Stomach smooth muscle (tissue), 2 donors: Measurements from ENCODE around the gene CACNG4.
"Not testable (repeated sequence)": the region's sequence is repeated elsewhere in the genome, so short reads cannot be mapped to it uniquely, and the experiment has no call there.

Source experiments
- H3K27ac ChIP-seq: one replicate; pipeline ENCODE4 v1.7.0; 2013; ENCODE audit warnings: mild to moderate bottlenecking, low read length, inconsistent platforms
- H3K27me3 ChIP-seq, 2 donors: one replicate each; pipeline ENCODE4 v1.7.0; 2013; ENCODE audit warnings: low read length in 2 of 2; ENCODE audit not compliant: insufficient read depth in 2 of 2, control insufficient read depth in 1 of 2
- H3K36me3 ChIP-seq, 2 donors: one replicate each; pipeline ENCODE4 v1.7.0; 2013; ENCODE audit warnings: low read length in 2 of 2; ENCODE audit not compliant: control insufficient read depth in 2 of 2, insufficient read depth in 2 of 2
- H3K4me1 ChIP-seq: one replicate; pipeline ENCODE4 v1.7.0; 2013; ENCODE audit warnings: low read length; ENCODE audit not compliant: control insufficient read depth, insufficient read depth
- H3K4me3 ChIP-seq, 2 donors: one replicate each; pipeline ENCODE4 v1.7.0; 2013; ENCODE audit warnings: low read length in 2 of 2
- H3K9ac ChIP-seq, 2 donors: one replicate each; pipeline ENCODE4 v1.7.0; 2013; ENCODE audit warnings: low read length in 2 of 2, mild to moderate bottlenecking in 1 of 2
- H3K9me3 ChIP-seq, 2 donors: one replicate each; pipeline ENCODE4 v1.7.0; 2013; ENCODE audit warnings: low read length in 2 of 2; ENCODE audit not compliant: control insufficient read depth in 2 of 2
- donor health status: healthy.
- donor health status: Pancreatic carcinoma.

Gene CACNG4

GRCh38 chr17:67027031-67027628 lies 62.6 kb downstream of the CACNG4 start:
- Histone ChIP-seq H3K9ac (no peak overlapping the region), H3K9me3 (no peaks in the 10 kb centered on the region), H3K27ac (no peak overlapping the region), H3K4me1 (no peaks in the 10 kb centered on the region), H3K4me3 (no peak overlapping the region), H3K36me3 (no peaks in the 10 kb centered on the region), H3K27me3 (no peaks in the 10 kb centered on the region)

- H3K27ac ChIP-seq, result no peak overlapping the region
- no peaks in the 10 kb centered on the region for H3K36me3 ChIP-seq
- no peaks in the 10 kb centered on the region for H3K27me3 ChIP-seq
These were observed 66.1 kb downstream of the CACNG4 start for GRCh38 chr17:67030641-67031040.

GRCh38 chr17:67032382-67032781 lies 67.9 kb downstream of the CACNG4 start:
- H3K9ac ChIP-seq, result no peak overlapping the region
- no peaks in the 10 kb centered on the region for H3K9me3 ChIP-seq
- no peak overlapping the region for H3K4me3 ChIP-seq
- H3K4me1 ChIP-seq, result no peaks in the 10 kb centered on the region
- no peak overlapping the region for H3K27ac ChIP-seq
- no peaks in the 10 kb centered on the region for H3K27me3 ChIP-seq
- no peaks in the 10 kb centered on the region for H3K36me3 ChIP-seq

More at GRCh38 chr17:67030641-67031040, 66.1 kb downstream of the CACNG4 start:
- no peak overlapping the region for H3K9ac ChIP-seq
- no peaks in the 10 kb centered on the region for H3K9me3 ChIP-seq
- no peaks in the 10 kb centered on the region for H3K4me1 ChIP-seq
- H3K4me3 ChIP-seq, result no peak overlapping the region

- Histone ChIP-seq H3K27ac (no peak overlapping the region), H3K9me3 (no peaks in the 10 kb centered on the region), H3K4me1 (no peaks in the 10 kb centered on the region), H3K9ac (no peak overlapping the region), H3K4me3 (no peak overlapping the region), H3K27me3 (no peaks in the 10 kb centered on the region), H3K36me3 (no peaks in the 10 kb centered on the region)
These were observed 68.5 kb downstream of the CACNG4 start for GRCh38 chr17:67032985-67033384.

GRCh38 chr17:67033613-67034012 lies 69.1 kb downstream of the CACNG4 start:
- Histone ChIP-seq H3K4me3 (no peak overlapping the region), H3K9me3 (no peaks in the 10 kb centered on the region), H3K27me3 (peaks cover 0 to under 1% of the 10 kb centered on the region in 2 donors), H3K36me3 (no peaks in the 10 kb centered on the region), H3K4me1 (no peaks in the 10 kb centered on the region), H3K27ac (no peak overlapping the region), H3K9ac (no peak overlapping the region)

GRCh38 chr17:67035131-67036083 lies 70.9 kb downstream of the CACNG4 start:
- no peak overlapping the region for H3K4me3 ChIP-seq
- H3K9ac ChIP-seq, result no peak overlapping the region
- no peaks in the 10 kb centered on the region for H3K9me3 ChIP-seq
- H3K4me1 ChIP-seq, result no peaks in the 10 kb centered on the region
- H3K36me3 ChIP-seq, result no peaks in the 10 kb centered on the region
- H3K27me3 ChIP-seq, result peaks cover 2 to 3% of the 10 kb centered on the region in 2 donors
- H3K27ac ChIP-seq, result no peak overlapping the region

- Histone ChIP-seq H3K9ac (no peak overlapping the region), H3K4me1 (no peaks in the 10 kb centered on the region), H3K4me3 (no peak overlapping the region), H3K36me3 (no peaks in the 10 kb centered on the region), H3K9me3 (no peaks in the 10 kb centered on the region), H3K27ac (no peak overlapping the region), H3K27me3 (peaks cover 2 to 3% of the 10 kb centered on the region in 2 donors)
These were observed 74.4 kb downstream of the CACNG4 start for GRCh38 chr17:67038861-67039365.

- H3K9ac ChIP-seq, result no peak overlapping the region
- no peaks in the 10 kb centered on the region for H3K9me3 ChIP-seq
- H3K4me3 ChIP-seq, result no peak overlapping the region
- peaks cover 2 to 3% of the 10 kb centered on the region in 2 donors for H3K27me3 ChIP-seq
- no peak overlapping the region for H3K27ac ChIP-seq
- H3K36me3 ChIP-seq, result no peaks in the 10 kb centered on the region
- no peaks in the 10 kb centered on the region for H3K4me1 ChIP-seq
These were observed 76.1 kb downstream of the CACNG4 start for GRCh38 chr17:67040652-67041051.

- H3K36me3 ChIP-seq, H3K4me3 ChIP-seq, H3K9me3 ChIP-seq, H3K9ac ChIP-seq, H3K27me3 ChIP-seq, H3K4me1 ChIP-seq, H3K27ac ChIP-seq: not testable (repeated sequence)
These were observed 76.6 kb downstream of the CACNG4 start for GRCh38 chr17:67041119-67041518.

- Histone ChIP-seq H3K4me1 (no peaks in the 10 kb centered on the region), H3K27ac (no peak overlapping the region), H3K4me3 (no peak overlapping the region), H3K9ac (no peak overlapping the region), H3K36me3 (no peaks in the 10 kb centered on the region), H3K9me3 (no peaks in the 10 kb centered on the region), H3K27me3 (peaks cover 2 to 3% of the 10 kb centered on the region in 2 donors)
These were observed 77.0 kb downstream of the CACNG4 start for GRCh38 chr17:67041531-67041930.
